GM23338 (cell line): Measurements from ENCODE around the gene TNS3. TPM values are rescaled to one million over a fixed set of nuclear protein-coding genes. Genes with fewer than 3 reads are reported as not detected.

Experiments
- ATAC-seq: fragments of 200-7000 bp; cut with Tn5 transposase; 3 replicates; pipeline ENCODE4 v1.9.1; 2020
- DNase-seq: peaks from one replicate; pipeline ENCODE4 v3.0.0-alpha.2; 2015; ENCODE audit warnings: low spot score
- H2AFZ ChIP-seq: fragments of 200-600 bp; sonication (generic); 2 replicates; pipeline ENCODE4 v1.8.0; 2016; ENCODE audit warnings: antibody characterized with exemption, mild to moderate bottlenecking, moderate library complexity
- H3F3A ChIP-seq: fragments of 200-600 bp; sonication (generic); replicated peaks from 2 replicates; pipeline ENCODE4 v1.8.0; 2017; ENCODE audit warnings: antibody characterized with exemption, mixed run types, low read depth
- H3K27ac ChIP-seq: fragments of 200-600 bp; sonication (generic); 2 replicates; pipeline ENCODE4 v1.6.1; 2016; ENCODE audit warnings: low read depth
- H3K27me3 ChIP-seq: fragments of 200-600 bp; sonication (generic); 2 replicates; pipeline ENCODE4 v1.8.0; 2016; ENCODE audit warnings: mild to moderate bottlenecking, mixed run types, moderate library complexity; ENCODE audit not compliant: insufficient read depth
- H3K36me3 ChIP-seq: fragments of 200-600 bp; sonication (generic); 2 replicates; pipeline ENCODE4 v1.8.0; 2016; ENCODE audit warnings: mild to moderate bottlenecking; ENCODE audit not compliant: insufficient read depth
- H3K4me1 ChIP-seq: fragments of 200-600 bp; sonication (generic); 2 replicates; pipeline ENCODE4 v1.8.0; 2016; ENCODE audit warnings: mild to moderate bottlenecking, moderate library complexity; ENCODE audit not compliant: insufficient read depth
- H3K4me2 ChIP-seq: fragments of 200-600 bp; sonication (generic); 2 replicates; pipeline ENCODE4 v1.7.1; 2017; ENCODE audit warnings: mixed run types
- H3K4me3 ChIP-seq: fragments of 200-600 bp; sonication (generic); 2 replicates; pipeline ENCODE4 v1.6.1; 2016; ENCODE audit warnings: mixed run types
- H3K79me2 ChIP-seq: fragments of 200-600 bp; sonication (generic); replicated peaks from 2 replicates; pipeline ENCODE4 v1.8.0; 2017; ENCODE audit warnings: mild to moderate bottlenecking; ENCODE audit not compliant: insufficient read depth
- H3K9me2 ChIP-seq: fragments of 200-600 bp; sonication (generic); 2 replicates; pipeline ENCODE4 v1.8.0; 2017; ENCODE audit not compliant: insufficient read depth
- H4K20me1 ChIP-seq: fragments of 200-600 bp; sonication (generic); replicated peaks from 2 replicates; pipeline ENCODE4 v1.8.0; 2017; ENCODE audit warnings: mild to moderate bottlenecking; ENCODE audit not compliant: insufficient read depth
- H3K27ac Mint-ChIP-seq: 2 replicates; pipeline ENCODE4 v1.8.0; 2020; ENCODE audit warnings: inconsistent platforms, mild to moderate bottlenecking, moderate library complexity, mixed read lengths
- H3K27me3 Mint-ChIP-seq: 3 replicates; pipeline ENCODE4 v1.8.0; 2022; ENCODE audit warnings: low read depth, mild to moderate bottlenecking, moderate library complexity, mixed read lengths, inconsistent platforms; ENCODE audit not compliant: insufficient read depth, poor library complexity
- H3K36me3 Mint-ChIP-seq: 3 replicates; pipeline ENCODE4 v1.8.0; 2021; ENCODE audit warnings: low read depth, mild to moderate bottlenecking, inconsistent platforms, moderate library complexity, mixed read lengths
- H3K4me1 Mint-ChIP-seq: 3 replicates; pipeline ENCODE4 v1.8.0; 2020; ENCODE audit warnings: mild to moderate bottlenecking, inconsistent platforms, mixed read lengths
- H3K4me3 Mint-ChIP-seq: 3 replicates; pipeline ENCODE4 v1.8.0; 2021; ENCODE audit warnings: moderate library complexity, mild to moderate bottlenecking, inconsistent platforms, mixed read lengths
- H3K9me3 Mint-ChIP-seq: 3 replicates; pipeline ENCODE4 v1.8.0; 2020; ENCODE audit warnings: moderate library complexity, mild to moderate bottlenecking, inconsistent platforms, mixed read lengths
- CTCF ChIP-seq, 2 experiments: fragments of 200-600 bp in 1 of 2; sonication (generic) in 1 of 2; conservative IDR thresholded peaks; 2 replicates each; pipeline versions ENCODE4 v1.5.1 to v1.6.1; 2016 to 2017; ENCODE audit warnings: antibody characterized with exemption in 2 of 2, low read depth in 2 of 2, mild to moderate bottlenecking in 2 of 2, moderate library complexity in 1 of 2
- EZH2 ChIP-seq: fragments of 200-600 bp; sonication (generic); IDR thresholded peaks from one replicate; pipeline ENCODE4 v1.8.0; 2017; ENCODE audit warnings: antibody characterized with exemption, mild to moderate bottlenecking, low read depth; ENCODE audit not compliant: unreplicated experiment
- EZH2phosphoT487 ChIP-seq: fragments of 200-600 bp; sonication (generic); IDR thresholded peaks from one replicate; pipeline ENCODE4 v1.8.1; 2018; ENCODE audit warnings: antibody characterized with exemption; ENCODE audit not compliant: unreplicated experiment
- JUNB ChIP-seq: IDR thresholded peaks from one replicate; pipeline ENCODE4 v1.6.1; 2016; ENCODE audit warnings: antibody characterized with exemption; ENCODE audit not compliant: unreplicated experiment
- NANOG ChIP-seq: IDR thresholded peaks from 2 replicates; pipeline ENCODE4 v1.6.1; 2016; ENCODE audit warnings: antibody characterized with exemption, borderline replicate concordance
- STAT1 ChIP-seq: IDR thresholded peaks from one replicate; pipeline ENCODE4 v1.6.1; 2016; ENCODE audit warnings: antibody characterized with exemption; ENCODE audit not compliant: unreplicated experiment
- ZNF114 ChIP-seq: fragments of 250-450 bp; sonication (Bioruptor Pico); IDR thresholded peaks from 2 replicates; pipeline ENCODE4 v1.5.0; 2020; ENCODE audit warnings: mild to moderate bottlenecking, moderate library complexity
- ZNF331 ChIP-seq: fragments of 250-450 bp; sonication (Bioruptor Pico); IDR thresholded peaks from 2 replicates; pipeline ENCODE4 v1.5.0; 2020; ENCODE audit warnings: low read depth, mild to moderate bottlenecking, moderate library complexity
- ZNF462 ChIP-seq: fragments of 250-450 bp; sonication (Bioruptor Pico); IDR thresholded peaks from 2 replicates; pipeline ENCODE4 v1.5.0; 2020; ENCODE audit warnings: mild to moderate bottlenecking, moderate library complexity
- polyA plus RNA-seq: library from polyadenylated mRNA; unstranded; fragments of >200 nt; fragmentation: Nextera tagmentation; extraction: Ambion mirVana; gene quantifications from 2 replicates; pipeline ENCODE4 v1.2.1, GENCODE V29; 2016
- total RNA-seq: library from RNA; depleted of rRNA; stranded (reverse); fragments of >200 nt; shearing (Covaris generic); gene quantifications from 2 replicates; pipeline ENCODE4 v1.2.3, GENCODE V29; 2014

Gene TNS3
- total and polyA plus RNA-seq, 2 experiments from 2014 or later: 6.2 to 28.7 TPM

GRCh38 chr7:47387506-47387905 is 194.4 kb downstream of the TNS3 start (continued):
- TF ChIP-seq ZNF462 (CRISPR knock-in tag) (no peak), STAT1 (no peak), ZNF331 (CRISPR knock-in tag) (no peak), JUNB (no peak), EZH2phosphoT487 (no peak), EZH2 (no peak)

GRCh38 chr7:47386273-47386835 is 195.6 kb downstream of the TNS3 start:
- TF ChIP-seq NANOG (no peak), STAT1 (no peak), CTCF (conservative IDR thresholded peaks at IDR 0.05; ENCODE audit: low read depth in 2 of 2) (no peak), ZNF114 (CRISPR knock-in tag) (no peak), EZH2phosphoT487 (no peak)
- H3K27me3 ChIP-seq: no peaks in the 10 kb centered on the region
- H3K4me1 Mint-ChIP-seq: peaks cover 11% of the 10 kb centered on the region
- ATAC-seq (no peak), DNase-seq (no peak)
- no peak overlapping the region for H3K4me3 Mint-ChIP-seq
- H3K27ac ChIP-seq: no peak overlapping the region
- H3K36me3 ChIP-seq: no peaks in the 10 kb centered on the region
- H2AFZ ChIP-seq: no peak overlapping the region
- H3K36me3 Mint-ChIP-seq: no peaks in the 10 kb centered on the region; the same call in 2 of the 3 replicates
- no peak overlapping the region for H3K4me3 ChIP-seq
- H3F3A ChIP-seq: 0 out of 2 replicates have a peak, but pooled peaks cover 2% of the 10 kb centered on the region
- H3K79me2 ChIP-seq: no peaks in the 10 kb centered on the region
- H3K9me3 Mint-ChIP-seq: no peaks in the 10 kb centered on the region; the same call in 2 of the 3 replicates
- H4K20me1 ChIP-seq: 0 out of 2 replicates have a peak, but pooled peaks cover 10% of the 10 kb centered on the region
- no peaks in the 10 kb centered on the region for H3K9me2 ChIP-seq
- H3K4me2 ChIP-seq: no peak overlapping the region
- peaks cover 5% of the 10 kb centered on the region for H3K27me3 Mint-ChIP-seq
- no peak overlapping the region for H3K27ac Mint-ChIP-seq
- H3K4me1 ChIP-seq: peaks cover 5% of the 10 kb centered on the region; the same call in 1 of the 2 replicates
